H1 (cell line): ENCODE results near the gene HOMER2. TPM values are rescaled to one million over a fixed set of nuclear protein-coding genes. Genes with fewer than 3 reads are reported as not detected.

ENCODE experiments used
- CTCF ChIA-PET: fragments of 300-600 bp; sonication (Branson Sonifier 250); formaldehyde crosslinking; loops from one replicate; lab custom pipeline; 2021; ENCODE audit not compliant: partially characterized antibody; lab: Charles Lee
- POLR2A ChIA-PET: fragments of 300-600 bp; sonication (Branson Sonifier 250); formaldehyde crosslinking; loops from one replicate; lab custom pipeline; 2021; ENCODE audit warnings: inconsistent platforms; ENCODE audit not compliant: partially characterized antibody; lab: Charles Lee
- DNase-seq, 2 experiments: peaks; one replicate each; pipeline versions ENCODE4 v3.0.0 to v3.0.0-alpha.2; 2010 to 2022; ENCODE audit warnings: low spot score in 2 of 2, low read depth in 1 of 2, mixed read lengths in 1 of 2
- FAIRE-seq: peaks from 2 replicates; lab custom pipeline; 2011; peaks lifted over from hg19 to GRCh38; lab: Jason Lieb, UNC
- H2AFZ ChIP-seq: 2 replicates; pipeline ENCODE4 v1.8.1; 2012; ENCODE audit warnings: low read length, inconsistent platforms
- H2AK5ac ChIP-seq: 2 replicates; pipeline ENCODE4 v1.6.1; 2013; ENCODE audit warnings: low read depth, low read length
- H2BK120ac ChIP-seq: replicated peaks from 2 replicates; pipeline ENCODE3; 2013; ENCODE audit warnings: low read depth, low read length, inconsistent platforms
- H2BK12ac ChIP-seq: 2 replicates; pipeline ENCODE4 v1.6.1; 2013; ENCODE audit warnings: low read depth, low read length
- H2BK15ac ChIP-seq: 2 replicates; pipeline ENCODE4 v1.6.1; 2013; ENCODE audit warnings: low read length
- H2BK20ac ChIP-seq: 2 replicates; pipeline ENCODE4 v1.6.1; 2013; ENCODE audit warnings: low read length
- H2BK5ac ChIP-seq: 2 replicates; pipeline ENCODE4 v1.6.1; 2013; ENCODE audit warnings: low read depth, low read length
- H3K14ac ChIP-seq: 2 replicates; pipeline ENCODE4 v1.6.1; 2013; ENCODE audit warnings: inconsistent platforms; ENCODE audit not compliant: insufficient read length
- H3K18ac ChIP-seq: 2 replicates; pipeline ENCODE4 v1.6.1; 2013; ENCODE audit warnings: low read length; ENCODE audit errors: extremely low read depth
- H3K23ac ChIP-seq: 2 replicates; pipeline ENCODE4 v1.6.1; 2013; ENCODE audit warnings: inconsistent platforms; ENCODE audit not compliant: insufficient read length
- H3K23me2 ChIP-seq: 2 replicates; pipeline ENCODE4 v1.6.1; 2013; ENCODE audit warnings: low read depth, low read length
- H3K27ac ChIP-seq: 2 replicates; pipeline ENCODE4 v1.6.1; 2011; ENCODE audit warnings: low read depth, low read length, inconsistent platforms
- H3K27me3 ChIP-seq, 4 experiments: replicated peaks in 1 of 4; 1 replicate in 1 of 4; 2 replicates in 3 of 4; pipeline versions ENCODE4 v1.6.1 to v1.8.1; 2011 to 2013; ENCODE audit warnings: low read length in 3 of 4, mild to moderate bottlenecking in 3 of 4, inconsistent platforms in 2 of 4, mixed read lengths in 2 of 4, moderate library complexity in 1 of 4; ENCODE audit not compliant: control insufficient read depth in 3 of 4, insufficient read depth in 3 of 4; ENCODE audit errors: extremely low read depth in 1 of 4
- H3K36me3 ChIP-seq, 4 experiments: 2 replicates each; pipeline versions ENCODE4 v1.6.1 to v1.8.1; 2011 to 2013; ENCODE audit warnings: mild to moderate bottlenecking in 4 of 4, low read length in 3 of 4, moderate library complexity in 2 of 4, control low read depth in 1 of 4, inconsistent platforms in 1 of 4; ENCODE audit not compliant: insufficient read depth in 4 of 4, control insufficient read depth in 2 of 4
- H3K4ac ChIP-seq: replicated peaks from 2 replicates; pipeline ENCODE3; 2013; ENCODE audit warnings: low read length, low read depth, mixed read lengths, inconsistent platforms; ENCODE audit not compliant: insufficient read length
- H3K4me1 ChIP-seq, 4 experiments: replicated peaks in 1 of 4; 1 replicate in 1 of 4; 2 replicates in 3 of 4; pipeline versions ENCODE4 v1.6.1 to v1.8.1; 2011 to 2013; ENCODE audit warnings: low read length in 3 of 4, inconsistent platforms in 2 of 4, mixed read lengths in 1 of 4; ENCODE audit not compliant: insufficient read depth in 4 of 4, control insufficient read depth in 3 of 4
- H3K4me2 ChIP-seq, 2 experiments: 2 replicates each; pipeline versions ENCODE4 v1.6.1 to v1.8.1; 2011 to 2013; ENCODE audit warnings: low read depth in 2 of 2, low read length in 2 of 2, control low read depth in 1 of 2, inconsistent platforms in 1 of 2, mild to moderate bottlenecking in 1 of 2; ENCODE audit not compliant: insufficient read depth in 1 of 2
- H3K4me3 ChIP-seq, 4 experiments: fragments of 200-600, 300-600 bp in 1 of 4; sonication (generic), shearing (Covaris generic), sonication (Bioruptor Twin) in 1 of 4; 2 replicates each; pipeline versions ENCODE4 v1.5.1 to v1.8.1; 2011 to 2016; ENCODE audit warnings: low read length in 4 of 4, low read depth in 3 of 4, control low read depth in 2 of 4, inconsistent platforms in 2 of 4, mild to moderate bottlenecking in 2 of 4, mixed read lengths in 1 of 4, moderate library complexity in 1 of 4; ENCODE audit not compliant: insufficient read depth in 2 of 4; ENCODE audit errors: extremely low read depth in 1 of 4
- H3K56ac ChIP-seq: replicated peaks from 2 replicates; pipeline ENCODE3; 2013; ENCODE audit warnings: low read depth, mild to moderate bottlenecking, mixed read lengths, low read length, inconsistent platforms; ENCODE audit not compliant: insufficient read length
- H3K79me1 ChIP-seq: 2 replicates; pipeline ENCODE4 v1.6.1; 2013; ENCODE audit warnings: low read depth, low read length, control low read depth
- H3K79me2 ChIP-seq, 2 experiments: 2 replicates each; pipeline versions ENCODE4 v1.6.1 to v1.8.1; 2012 to 2013; ENCODE audit warnings: low read length in 2 of 2, mild to moderate bottlenecking in 2 of 2, inconsistent platforms in 1 of 2; ENCODE audit not compliant: insufficient read depth in 2 of 2, control insufficient read depth in 1 of 2
- H3K9ac ChIP-seq, 4 experiments: replicated peaks in 1 of 4; 1 replicate in 1 of 4; 2 replicates in 3 of 4; pipeline versions ENCODE4 v1.6.1 to v1.8.1; 2011 to 2013; ENCODE audit warnings: low read depth in 3 of 4, low read length in 3 of 4, control low read depth in 2 of 4, mild to moderate bottlenecking in 2 of 4, moderate library complexity in 2 of 4, inconsistent platforms in 1 of 4; ENCODE audit errors: extremely low read depth in 1 of 4
- H3K9me3 ChIP-seq, 2 experiments: 2 replicates each; pipeline versions ENCODE4 v1.6.1 to v1.8.1; 2012 to 2013; ENCODE audit warnings: mild to moderate bottlenecking in 2 of 2, moderate library complexity in 2 of 2, control low read depth in 1 of 2, inconsistent platforms in 1 of 2, low read depth in 1 of 2, low read length in 1 of 2, mixed read lengths in 1 of 2; ENCODE audit not compliant: insufficient read depth in 2 of 2
- H4K20me1 ChIP-seq, 2 experiments: replicated peaks in 1 of 2; 2 replicates each; pipeline versions ENCODE3 to v1.8.1; 2011 to 2013; ENCODE audit warnings: inconsistent platforms in 2 of 2, low read length in 2 of 2, mild to moderate bottlenecking in 1 of 2; ENCODE audit not compliant: insufficient read depth in 2 of 2, control insufficient read depth in 1 of 2
- H4K5ac ChIP-seq: 2 replicates; pipeline ENCODE4 v1.6.1; 2013; ENCODE audit warnings: low read length, low read depth, mixed read lengths, inconsistent platforms; ENCODE audit not compliant: insufficient read length
- H4K8ac ChIP-seq: 2 replicates; pipeline ENCODE4 v1.8.0; 2013; ENCODE audit warnings: mild to moderate bottlenecking, moderate library complexity, low read length, inconsistent platforms; ENCODE audit not compliant: insufficient read depth; ENCODE audit errors: extremely low read depth
- H4K91ac ChIP-seq: replicated peaks from 2 replicates; pipeline ENCODE3; 2013; ENCODE audit warnings: low read length, mixed read lengths, inconsistent platforms; ENCODE audit not compliant: insufficient read length
- ASH2L ChIP-seq: fragments of 200-600, 300-600 bp; sonication (generic); IDR thresholded peaks from one replicate; pipeline ENCODE4 v1.7.1; 2017; ENCODE audit warnings: low read length
- CEBPB ChIP-seq: IDR thresholded peaks from 2 replicates; pipeline ENCODE4 v1.6.1; 2012; ENCODE audit warnings: low read depth, low read length
- CHD1 ChIP-seq: IDR thresholded peaks from 2 replicates; pipeline ENCODE4 v1.6.1; 2012; ENCODE audit warnings: low read depth, low read length, improper control_type of control experiment
- CHD2 ChIP-seq: IDR thresholded peaks from 2 replicates; pipeline ENCODE4 v1.6.1; 2012; ENCODE audit warnings: low read length, improper control_type of control experiment
- GTF2F1 ChIP-seq: IDR thresholded peaks from 2 replicates; pipeline ENCODE4 v1.6.1; 2012; ENCODE audit warnings: low read depth, low read length, improper control_type of control experiment, borderline replicate concordance
- KDM1A ChIP-seq: fragments of 200-600, 300-600 bp; sonication (generic); IDR thresholded peaks from 2 replicates; pipeline ENCODE4 v1.7.1; 2016; ENCODE audit warnings: mild to moderate bottlenecking, low read length, borderline replicate concordance
- KDM5A ChIP-seq: fragments of 200-600 bp; IDR thresholded peaks from 2 replicates; pipeline ENCODE4 v1.7.1; 2012; ENCODE audit warnings: mild to moderate bottlenecking, low read length, inconsistent platforms, mixed read lengths
- NANOG ChIP-seq: IDR thresholded peaks from 2 replicates; pipeline ENCODE4 v1.6.1; 2011; ENCODE audit warnings: low read length, low read depth, mild to moderate bottlenecking, inconsistent platforms; ENCODE audit not compliant: insufficient read depth, poor library complexity, severe bottlenecking
- SAP30 ChIP-seq: fragments of 300-600 bp; sonication (generic); IDR thresholded peaks from 2 replicates; pipeline ENCODE4 v1.7.1; 2012; ENCODE audit warnings: low read length, moderate library complexity, mild to moderate bottlenecking, inconsistent platforms; ENCODE audit not compliant: insufficient read depth, insufficient replicate concordance
- SP4 ChIP-seq: IDR thresholded peaks from 2 replicates; pipeline ENCODE4 v1.6.1; 2012; ENCODE audit warnings: low read length, inconsistent platforms
- TAF1 ChIP-seq: IDR thresholded peaks from 2 replicates; pipeline ENCODE4 v1.6.1; 2011; ENCODE audit warnings: mild to moderate bottlenecking, low read depth, low read length
- TCF12 ChIP-seq: IDR thresholded peaks from 2 replicates; pipeline ENCODE4 v1.6.1; 2011; ENCODE audit warnings: low read depth, mild to moderate bottlenecking, low read length
- TEAD4 ChIP-seq: IDR thresholded peaks from 2 replicates; pipeline ENCODE4 v1.6.1; 2012; ENCODE audit warnings: low read depth, low read length, inconsistent platforms, mixed read lengths
- polyA plus RNA-seq, 7 experiments: library from polyadenylated mRNA; depleted of rRNA in 3 of 7; stranded (reverse) in 5 of 7; unstranded in 2 of 7; fragments of >200 nt in 5 of 7; fragments of 200-250 nt in 2 of 7; gene quantifications; 1 replicate in 5 of 7; 2 replicates in 1 of 7; 4 replicates in 1 of 7; pipeline versions ENCODE4 v1.2.1 to v1.2.3, GENCODE V29; 2011 to 2013; ENCODE audit warnings: missing spikeins in 2 of 7, mixed read lengths in 2 of 7
- total RNA-seq: library from RNA; stranded (reverse); fragmentation: NEBNext Ultra II Directional; extraction: Animal tissue kit (Norgen Biotek cat#: 25700); gene quantifications from 2 replicates; pipeline ENCODE4 v1.2.1, GENCODE V29; 2021
- TF ChIP-seq, protein P1 (sequence below): IDR thresholded peaks from 2 replicates; pipeline ENCODE4 v1.6.1; 2011; ENCODE audit warnings: low read depth, mild to moderate bottlenecking, low read length; ENCODE audit not compliant: insufficient read depth
- TF ChIP-seq, protein P2 (sequence below): IDR thresholded peaks from 2 replicates; pipeline ENCODE4 v1.6.1; 2012; ENCODE audit warnings: low read length, inconsistent platforms

The HOMER2 gene
- total and polyA plus RNA-seq, 2 of the 8 experiments (the other 6 are each of a cell fraction or from before 2014, with no cell fraction given): 12.5 to 27.6 TPM

DNA sequence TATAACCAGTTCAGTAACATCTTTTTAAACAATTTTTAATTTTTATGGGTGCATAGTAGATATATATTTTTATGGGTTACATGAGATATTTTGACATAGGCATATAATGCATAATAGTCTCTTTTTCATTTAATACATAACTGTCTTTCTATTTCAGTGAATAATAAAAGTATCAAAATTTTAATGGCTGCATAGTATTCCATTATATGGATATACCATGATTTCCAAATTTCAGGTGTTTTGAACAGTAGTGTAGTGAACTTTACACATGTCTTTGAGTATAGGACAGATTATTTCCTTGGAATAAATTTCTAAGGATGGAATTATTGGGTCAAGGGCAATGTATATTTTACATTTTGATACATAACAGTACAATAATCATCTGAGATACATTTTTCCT, 132.4 kb downstream of the HOMER2 start:
- H3K27me3 ChIP-seq: no peaks in the 10 kb centered on the region
- H3K36me3 ChIP-seq: peaks cover 0 to 20% (median 6%) of the 10 kb centered on the region in 4 experiments; a peak in 3 of 8 replicates
- no peaks in the 10 kb centered on the region for H3K79me2 ChIP-seq
- H3K4me2 ChIP-seq: no peak overlapping the region
- no peak overlapping the region for H2BK20ac ChIP-seq
- H2BK120ac ChIP-seq: no peak overlapping the region
- H2AFZ ChIP-seq: no peak overlapping the region
- no peaks in the 10 kb centered on the region for H3K79me1 ChIP-seq
- no peak for FAIRE-seq
- H2AK5ac ChIP-seq: no peak overlapping the region
- H3K23ac ChIP-seq: no peak overlapping the region
- DNase-seq: no peak
- H3K4ac ChIP-seq: no peak overlapping the region
- H4K8ac ChIP-seq: no peak overlapping the region
- ChIA-PET CTCF (no interaction called here), POLR2A (no interaction called here)
- no peaks in the 10 kb centered on the region for H3K4me1 ChIP-seq
- H3K18ac ChIP-seq: no peak overlapping the region
- no peak overlapping the region for H3K4me3 ChIP-seq
- no peak overlapping the region for H3K14ac ChIP-seq
- no peak overlapping the region for H2BK12ac ChIP-seq
- no peak overlapping the region for H4K91ac ChIP-seq
- H4K5ac ChIP-seq: no peak overlapping the region
- H2BK5ac ChIP-seq: no peak overlapping the region
- H2BK15ac ChIP-seq: no peak overlapping the region
- H3K9ac ChIP-seq: no peak overlapping the region
- no peak overlapping the region for H3K56ac ChIP-seq
- H3K23me2 ChIP-seq: no peaks in the 10 kb centered on the region
- no peak overlapping the region for H3K27ac ChIP-seq
- H3K9me3 ChIP-seq: no peaks in the 10 kb centered on the region
- no peaks in the 10 kb centered on the region for H4K20me1 ChIP-seq
- TF ChIP-seq KDM1A (no peak), KDM5A (no peak), SP4 (no peak), TEAD4 (no peak), TAF1 (no peak), CEBPB (no peak), CHD1 (no peak), TCF12 (no peak), ASH2L (no peak), CHD2 (no peak), GTF2F1 (no peak), SAP30 (no peak), NANOG (no peak)
- TF ChIP-seq, protein P1, sequence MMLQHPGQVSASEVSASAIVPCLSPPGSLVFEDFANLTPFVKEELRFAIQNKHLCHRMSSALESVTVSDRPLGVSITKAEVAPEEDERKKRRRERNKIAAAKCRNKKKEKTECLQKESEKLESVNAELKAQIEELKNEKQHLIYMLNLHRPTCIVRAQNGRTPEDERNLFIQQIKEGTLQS: no peak
- TF ChIP-seq, protein P2, sequence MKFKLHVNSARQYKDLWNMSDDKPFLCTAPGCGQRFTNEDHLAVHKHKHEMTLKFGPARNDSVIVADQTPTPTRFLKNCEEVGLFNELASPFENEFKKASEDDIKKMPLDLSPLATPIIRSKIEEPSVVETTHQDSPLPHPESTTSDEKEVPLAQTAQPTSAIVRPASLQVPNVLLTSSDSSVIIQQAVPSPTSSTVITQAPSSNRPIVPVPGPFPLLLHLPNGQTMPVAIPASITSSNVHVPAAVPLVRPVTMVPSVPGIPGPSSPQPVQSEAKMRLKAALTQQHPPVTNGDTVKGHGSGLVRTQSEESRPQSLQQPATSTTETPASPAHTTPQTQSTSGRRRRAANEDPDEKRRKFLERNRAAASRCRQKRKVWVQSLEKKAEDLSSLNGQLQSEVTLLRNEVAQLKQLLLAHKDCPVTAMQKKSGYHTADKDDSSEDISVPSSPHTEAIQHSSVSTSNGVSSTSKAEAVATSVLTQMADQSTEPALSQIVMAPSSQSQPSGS: no peak
